GM23248 (cell line): ENCODE data around the gene LRBA. TPM values are rescaled to one million over a fixed set of nuclear protein-coding genes. Genes with fewer than 3 reads are reported as not detected.
"Not testable (repeated sequence)": the region's sequence is repeated elsewhere in the genome, so short reads cannot be mapped to it uniquely, and the experiment has no call there.

Experiments
- DNase-seq: peaks from one replicate; pipeline ENCODE4 v3.0.0-alpha.2; 2015
- H2AFZ ChIP-seq: fragments of 200-600 bp; sonication (generic); 2 replicates; pipeline ENCODE4 v1.6.1; 2016; ENCODE audit warnings: antibody characterized with exemption
- H3F3A ChIP-seq: fragments of 200-600 bp; sonication (generic); 2 replicates; pipeline ENCODE4 v1.6.1; 2016; ENCODE audit warnings: mild to moderate bottlenecking, antibody characterized with exemption, mixed run types; ENCODE audit not compliant: insufficient read depth
- H3K27ac ChIP-seq: fragments of 200-600 bp; sonication (generic); 2 replicates; pipeline ENCODE4 v1.5.1; 2016; ENCODE audit warnings: mild to moderate bottlenecking
- H3K27me3 ChIP-seq: fragments of 200-600 bp; sonication (generic); replicated peaks from 2 replicates; pipeline ENCODE4 v1.6.1; 2016; ENCODE audit warnings: mild to moderate bottlenecking; ENCODE audit not compliant: insufficient read depth
- H3K36me3 ChIP-seq: fragments of 200-600 bp; sonication (generic); 2 replicates; pipeline ENCODE4 v1.6.1; 2016; ENCODE audit warnings: low read depth, mild to moderate bottlenecking
- H3K4me1 ChIP-seq: fragments of 200-600 bp; sonication (generic); 2 replicates; pipeline ENCODE4 v1.6.1; 2016; ENCODE audit warnings: mild to moderate bottlenecking; ENCODE audit not compliant: insufficient read depth
- H3K4me2 ChIP-seq: fragments of 200-600 bp; sonication (generic); one replicate; pipeline ENCODE4 v1.6.1; 2016; ENCODE audit warnings: mild to moderate bottlenecking; ENCODE audit not compliant: unreplicated experiment
- H3K4me3 ChIP-seq: fragments of 200-600 bp; sonication (generic); 2 replicates; pipeline ENCODE4 v1.5.1; 2016; ENCODE audit warnings: mild to moderate bottlenecking
- H3K79me2 ChIP-seq: fragments of 200-600 bp; sonication (generic); 2 replicates; pipeline ENCODE4 v1.6.1; 2016; ENCODE audit warnings: mild to moderate bottlenecking; ENCODE audit not compliant: insufficient read depth
- H3K9ac ChIP-seq: fragments of 200-600 bp; sonication (generic); 2 replicates; pipeline ENCODE4 v1.6.1; 2016; ENCODE audit warnings: mild to moderate bottlenecking
- H3K9me2 ChIP-seq: fragments of 200-600 bp; sonication (generic); 2 replicates; pipeline ENCODE4 v1.6.1; 2016; ENCODE audit warnings: mixed run types, mild to moderate bottlenecking, moderate library complexity; ENCODE audit not compliant: insufficient read depth
- H3K9me3 ChIP-seq: fragments of 200-600 bp; sonication (generic); one replicate; pipeline ENCODE4 v1.6.1; 2017; ENCODE audit warnings: low read depth
- H4K20me1 ChIP-seq: fragments of 200-600 bp; sonication (generic); 2 replicates; pipeline ENCODE4 v1.6.0; 2016; ENCODE audit not compliant: insufficient read depth
- EZH2 ChIP-seq: fragments of 200-600 bp; sonication (generic); IDR thresholded peaks from 2 replicates; pipeline ENCODE4 v1.6.1; 2018; ENCODE audit warnings: antibody characterized with exemption, mild to moderate bottlenecking; ENCODE audit not compliant: insufficient read depth, poor library complexity, severe bottlenecking
- EZH2phosphoT487 ChIP-seq: fragments of 200-600 bp; sonication (generic); IDR thresholded peaks from 2 replicates; pipeline ENCODE4 v1.6.1; 2018; ENCODE audit warnings: antibody characterized with exemption, moderate library complexity, mild to moderate bottlenecking, low read depth; ENCODE audit not compliant: insufficient read depth
- WGBS, 2 experiments: methylation state at CpG; one replicate each; pipeline ENCODE4 v1.1.6; 2015 to 2017; ENCODE audit warnings: low lambda C conversion rate in 2 of 2, low coverage in 1 of 2; ENCODE audit errors: missing lambda C conversion rate in 2 of 2; 5-methylcytosine and 5-hydroxymethylcytosine counted together
- in situ Hi-C: fragments of 300-500 bp; cut with MboI; formaldehyde crosslinking; loops from 2 replicates; pipeline ENCODE4 v1.15.0; 2020
- polyA plus RNA-seq: library from polyadenylated mRNA; unstranded; fragments of >200 nt; fragmentation: Nextera tagmentation; extraction: Ambion mirVana; gene quantifications from 2 replicates; pipeline ENCODE4 v1.2.1, GENCODE V29; 2016
- total RNA-seq: library from RNA; depleted of rRNA; stranded (reverse); fragments of >200 nt; shearing (Covaris generic); gene quantifications from 2 replicates; pipeline ENCODE4 v1.2.3, GENCODE V29; 2014

Gene LRBA
- total and polyA plus RNA-seq, 2 experiments from 2014 or later = 6.6 to 17.8 TPM

DNA sequence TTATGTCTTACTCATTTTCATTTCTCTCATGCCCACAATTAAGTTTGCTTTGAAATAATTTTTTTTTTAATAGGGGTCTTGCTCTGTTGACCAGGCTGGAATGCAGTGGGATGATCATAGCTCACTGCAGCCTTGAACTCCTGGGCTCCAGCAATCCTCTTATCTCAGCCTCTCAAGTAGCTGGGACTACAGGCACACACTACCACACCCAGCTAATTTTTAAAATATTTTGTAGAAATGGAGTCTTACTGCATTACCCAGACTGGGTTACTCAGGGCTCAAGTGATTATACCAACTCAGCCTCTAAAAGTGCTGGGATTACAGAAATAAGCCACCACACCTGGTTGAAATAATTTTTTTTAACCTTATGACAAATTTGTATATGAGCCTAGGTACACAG, 452.3 kb downstream of the LRBA start:
- H3K27ac ChIP-seq = no peak overlapping the region
- DNase-seq = no peak
- no peaks in the 10 kb centered on the region for H3K27me3 ChIP-seq
- no peaks in the 10 kb centered on the region for H3F3A ChIP-seq
- H3K4me3 ChIP-seq = no peak overlapping the region
- in situ Hi-C loops = no loop called here
- no peaks in the 10 kb centered on the region for H3K9me2 ChIP-seq
- H3K9ac ChIP-seq = no peak overlapping the region
- no peak overlapping the region for H2AFZ ChIP-seq
- H3K36me3 ChIP-seq = no peaks in the 10 kb centered on the region
- no peaks in the 10 kb centered on the region for H3K4me1 ChIP-seq
- no peaks in the 10 kb centered on the region for H4K20me1 ChIP-seq
- no peaks in the 10 kb centered on the region for H3K9me3 ChIP-seq
- no peak for TF ChIP-seq EZH2
- TF ChIP-seq EZH2phosphoT487 = no peak
- no peaks in the 10 kb centered on the region for H3K79me2 ChIP-seq
- H3K4me2 ChIP-seq = no peak overlapping the region

DNA sequence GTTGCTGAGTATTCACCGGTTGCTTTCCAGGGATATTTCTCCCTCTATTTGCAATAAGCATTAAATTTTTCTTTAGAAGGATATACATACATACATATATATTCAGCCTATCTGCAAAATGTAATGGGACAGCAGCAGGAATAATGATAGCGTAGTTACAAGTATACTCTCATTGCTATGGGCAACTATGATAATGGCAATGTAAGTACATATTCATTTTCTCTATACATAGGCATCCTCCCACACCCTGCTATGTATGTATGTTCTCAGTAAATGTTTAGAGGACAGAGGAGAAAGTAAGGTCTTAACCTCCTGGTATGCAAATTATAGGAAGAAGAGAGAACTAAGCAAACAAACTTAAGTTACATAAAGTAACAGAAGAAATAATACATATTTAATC, 452.8 kb downstream of the LRBA start:
- H3K27ac ChIP-seq = no peak overlapping the region
- H3K79me2 ChIP-seq = no peaks in the 10 kb centered on the region
- no peak overlapping the region for H3K4me2 ChIP-seq
- no peak overlapping the region for H3K4me3 ChIP-seq
- no peak for DNase-seq
- no peaks in the 10 kb centered on the region for H3K27me3 ChIP-seq
- H3K9me2 ChIP-seq = no peaks in the 10 kb centered on the region
- no peaks in the 10 kb centered on the region for H3K9me3 ChIP-seq
- no peak for TF ChIP-seq EZH2
- 91 to 99% methylated on average over 2 of the region's 2 CpGs for WGBS, 2 experiments
- H3K9ac ChIP-seq = no peak overlapping the region
- H4K20me1 ChIP-seq = no peaks in the 10 kb centered on the region
- H2AFZ ChIP-seq = no peak overlapping the region
- in situ Hi-C loops = no loop called here
- no peaks in the 10 kb centered on the region for H3K4me1 ChIP-seq
- H3K36me3 ChIP-seq = no peaks in the 10 kb centered on the region
- no peaks in the 10 kb centered on the region for H3F3A ChIP-seq

DNA sequence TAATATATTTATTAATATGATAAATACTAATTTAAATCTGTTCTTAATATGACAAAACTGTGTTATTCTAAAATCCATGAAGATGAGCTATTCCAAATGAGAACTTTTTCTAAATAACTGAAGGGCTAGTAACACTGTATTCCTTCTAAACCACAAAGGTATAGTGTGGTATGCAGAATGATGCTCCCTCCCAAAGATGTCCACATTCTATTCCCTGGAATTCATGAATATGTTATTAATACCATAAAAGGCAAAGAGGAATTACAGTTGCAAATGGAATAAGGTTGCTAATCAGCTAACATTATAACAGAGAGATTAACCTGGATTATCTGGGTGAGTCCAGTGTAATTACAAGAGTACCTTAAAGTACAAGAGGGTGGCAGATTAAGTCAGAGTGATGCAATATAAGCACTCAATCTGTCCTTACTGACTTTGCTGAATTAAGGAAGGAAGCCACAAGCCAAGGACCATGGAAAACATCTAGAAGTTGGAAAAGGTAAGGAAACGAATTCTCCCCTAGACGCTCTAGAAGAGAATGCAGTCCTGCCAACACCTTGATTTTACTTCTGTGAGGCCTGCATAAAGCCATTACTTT, 453.8 kb downstream of the LRBA start:
- H3K27me3 ChIP-seq = no peaks in the 10 kb centered on the region
- H3K9me3 ChIP-seq = no peaks in the 10 kb centered on the region
- H3K4me3 ChIP-seq = no peak overlapping the region
- H3K4me2 ChIP-seq = no peak overlapping the region
- TF ChIP-seq EZH2 (no peak), EZH2phosphoT487 (no peak)
- H3K4me1 ChIP-seq = no peaks in the 10 kb centered on the region
- no peaks in the 10 kb centered on the region for H3K79me2 ChIP-seq
- in situ Hi-C loops = no loop called here
- H3F3A ChIP-seq = no peaks in the 10 kb centered on the region
- H2AFZ ChIP-seq = no peak overlapping the region
- WGBS, 2 experiments = 67 to 68% methylated on average over 2 of the region's 2 CpGs
- H3K27ac ChIP-seq = no peak overlapping the region
- H3K9ac ChIP-seq = no peak overlapping the region
- H3K9me2 ChIP-seq = no peaks in the 10 kb centered on the region
- no peaks in the 10 kb centered on the region for H4K20me1 ChIP-seq
- no peak for DNase-seq
- no peaks in the 10 kb centered on the region for H3K36me3 ChIP-seq

DNA sequence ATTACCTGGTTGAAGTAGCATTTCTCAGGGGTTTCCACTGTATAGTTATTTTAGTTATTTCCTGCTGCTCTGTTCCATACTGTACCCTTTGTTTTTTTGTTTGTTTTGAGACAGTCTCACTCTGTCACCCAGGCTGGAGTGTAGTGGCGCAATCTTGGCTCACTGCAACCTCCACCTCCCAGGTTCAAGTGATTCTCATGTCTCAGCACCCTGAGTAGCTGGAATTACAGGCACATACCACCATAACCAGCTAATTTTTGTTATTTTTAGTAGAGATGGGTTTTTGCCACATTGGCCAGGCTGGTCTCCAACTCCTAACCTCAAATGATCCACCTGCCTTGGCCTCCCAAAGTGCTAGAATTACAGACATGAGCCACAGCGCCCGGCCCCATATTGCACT, 457.3 kb downstream of the LRBA start:
- H2AFZ ChIP-seq, in situ Hi-C loops, H3F3A ChIP-seq, H3K4me1 ChIP-seq, DNase-seq, H3K9me2 ChIP-seq, H4K20me1 ChIP-seq, H3K4me2 ChIP-seq, H3K4me3 ChIP-seq, H3K9me3 ChIP-seq, H3K27me3 ChIP-seq, H3K36me3 ChIP-seq, H3K9ac ChIP-seq, H3K27ac ChIP-seq, H3K79me2 ChIP-seq: not testable (repeated sequence)
- 96% methylated on average over 3 of the region's 3 CpGs for WGBS, 2 experiments

DNA sequence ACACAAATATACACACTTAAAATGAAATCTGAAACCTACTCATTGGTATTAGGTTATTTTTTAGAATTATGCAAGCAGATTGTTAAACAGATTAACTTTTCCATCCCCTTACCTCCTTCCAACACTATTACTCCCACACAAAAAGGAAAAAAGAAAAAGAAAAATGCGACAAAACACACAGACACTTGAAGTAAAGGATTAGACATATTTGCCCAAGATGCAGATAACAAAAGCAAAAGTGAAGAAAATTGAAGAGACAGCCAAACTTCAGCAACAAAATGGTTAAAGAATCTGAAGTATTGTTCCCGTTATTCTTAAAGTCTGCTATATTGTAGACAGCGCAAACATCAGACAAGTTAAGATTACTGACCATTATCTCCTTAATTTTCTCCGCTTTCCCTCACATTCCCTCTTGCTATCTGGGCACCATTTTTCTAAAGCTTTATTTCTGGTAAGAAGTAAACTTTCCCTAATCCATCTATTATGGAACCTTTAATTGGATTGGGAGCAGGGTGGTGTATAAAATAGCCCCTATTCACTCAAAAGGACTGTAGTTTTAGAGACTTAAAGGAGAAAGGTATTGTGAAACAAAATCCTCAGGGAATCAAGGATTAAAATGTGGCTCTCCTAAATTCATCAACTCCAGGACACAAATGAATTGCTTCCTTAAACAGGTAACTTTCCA, 467.8 kb downstream of the LRBA start:
- no peak overlapping the region for H3K4me3 ChIP-seq
- H3K9ac ChIP-seq = no peak overlapping the region
- no peaks in the 10 kb centered on the region for H3K36me3 ChIP-seq
- no peak for TF ChIP-seq EZH2
- no peak for TF ChIP-seq EZH2phosphoT487
- no peaks in the 10 kb centered on the region for H3K9me2 ChIP-seq
- H3K4me1 ChIP-seq = no peaks in the 10 kb centered on the region
- no peaks in the 10 kb centered on the region for H3K9me3 ChIP-seq
- 75 to 78% methylated on average over 4 of the region's 4 CpGs for WGBS, 2 experiments
- no peaks in the 10 kb centered on the region for H3F3A ChIP-seq
- H3K4me2 ChIP-seq = no peak overlapping the region
- H3K27me3 ChIP-seq = no peaks in the 10 kb centered on the region
- H3K27ac ChIP-seq = no peak overlapping the region
- in situ Hi-C loops = no loop called here
- H4K20me1 ChIP-seq = no peaks in the 10 kb centered on the region
- no peak overlapping the region for H2AFZ ChIP-seq
- no peaks in the 10 kb centered on the region for H3K79me2 ChIP-seq
- no peak for DNase-seq
